NCI-H82 treated with DMSO at 0.1 percent for 48 hours (cell line): Measurements from ENCODE around the gene ARFGAP3.

Experiments
- DNase-seq: peaks from one replicate; lab custom pipeline; 2025; ENCODE audit not compliant: unreplicated experiment; lab: John Stamatoyannopoulos, UW

The ARFGAP3 gene

DNA sequence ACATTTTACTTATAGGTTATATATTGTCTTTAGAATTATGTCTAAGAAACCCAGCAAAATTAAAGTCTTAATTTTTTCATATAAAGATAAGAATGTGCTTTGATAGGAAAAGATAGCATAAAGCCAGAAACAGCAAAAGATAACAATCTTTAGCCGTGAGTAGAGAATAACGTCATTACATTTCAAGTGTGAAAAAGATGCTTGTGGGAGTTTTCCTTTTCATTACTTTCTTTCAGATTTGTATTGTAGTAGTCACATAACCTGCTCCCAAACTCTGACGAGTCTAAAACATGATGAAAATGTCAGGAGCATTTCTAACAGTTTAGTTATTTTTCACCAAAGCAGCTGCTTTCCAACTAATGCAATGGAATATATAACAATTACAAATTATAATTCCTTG, 31.3 kb downstream of the ARFGAP3 start:
- no peak for DNase-seq

DNA sequence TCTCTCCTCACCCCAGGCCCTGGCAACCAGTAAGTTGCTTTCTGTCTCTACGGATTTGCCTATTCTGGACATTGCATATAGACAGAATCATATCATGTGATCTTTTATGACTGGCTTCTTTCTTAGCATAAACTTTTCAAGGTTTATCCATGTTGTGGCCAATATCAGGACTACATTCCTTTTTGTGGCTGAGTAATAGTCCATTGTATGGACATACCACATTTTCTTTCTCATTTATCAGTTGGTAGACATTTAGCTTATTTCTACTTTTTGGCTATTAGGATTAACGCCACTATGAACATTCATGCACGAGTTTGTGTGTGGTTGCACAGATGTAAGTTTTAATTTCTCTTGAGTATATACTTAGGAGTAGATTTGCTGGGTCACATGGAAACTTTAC, 35.7 kb downstream of the ARFGAP3 start:
- DNase-seq, result no peak

DNA sequence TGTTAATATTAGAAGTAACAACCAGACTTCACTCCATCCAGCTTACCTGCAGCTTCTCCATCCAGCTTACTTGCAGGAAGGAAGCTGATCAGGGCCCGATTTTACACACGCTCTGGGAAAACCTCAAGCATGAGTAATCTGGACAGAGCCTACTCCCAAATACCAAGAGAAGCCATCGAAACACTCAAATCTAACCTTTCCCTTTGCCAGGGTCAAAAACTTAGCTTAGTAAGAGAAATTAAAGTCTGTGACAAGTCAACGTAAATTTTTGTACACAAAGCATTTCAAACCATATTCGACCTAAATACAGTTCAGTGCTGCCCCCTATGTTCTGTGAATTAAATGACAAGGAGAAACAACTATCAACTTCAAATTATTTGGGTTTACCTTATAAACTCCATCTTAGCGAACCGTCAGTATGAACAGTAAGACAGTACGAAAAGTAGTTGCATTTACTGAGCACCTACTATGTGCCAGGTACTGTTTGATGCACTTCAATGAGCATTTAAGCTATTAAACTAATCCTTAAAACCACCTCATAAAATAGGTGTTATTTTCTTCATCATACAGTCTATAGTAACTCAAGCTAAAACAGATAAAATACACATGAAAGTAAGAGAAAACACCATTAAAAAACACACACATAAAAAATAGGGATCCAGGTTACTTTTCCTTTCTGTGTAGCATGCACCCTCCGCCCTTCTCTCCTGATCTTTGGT, 36.9 kb downstream of the ARFGAP3 start:
- peak; percentile 5 for DNase-seq

DNA sequence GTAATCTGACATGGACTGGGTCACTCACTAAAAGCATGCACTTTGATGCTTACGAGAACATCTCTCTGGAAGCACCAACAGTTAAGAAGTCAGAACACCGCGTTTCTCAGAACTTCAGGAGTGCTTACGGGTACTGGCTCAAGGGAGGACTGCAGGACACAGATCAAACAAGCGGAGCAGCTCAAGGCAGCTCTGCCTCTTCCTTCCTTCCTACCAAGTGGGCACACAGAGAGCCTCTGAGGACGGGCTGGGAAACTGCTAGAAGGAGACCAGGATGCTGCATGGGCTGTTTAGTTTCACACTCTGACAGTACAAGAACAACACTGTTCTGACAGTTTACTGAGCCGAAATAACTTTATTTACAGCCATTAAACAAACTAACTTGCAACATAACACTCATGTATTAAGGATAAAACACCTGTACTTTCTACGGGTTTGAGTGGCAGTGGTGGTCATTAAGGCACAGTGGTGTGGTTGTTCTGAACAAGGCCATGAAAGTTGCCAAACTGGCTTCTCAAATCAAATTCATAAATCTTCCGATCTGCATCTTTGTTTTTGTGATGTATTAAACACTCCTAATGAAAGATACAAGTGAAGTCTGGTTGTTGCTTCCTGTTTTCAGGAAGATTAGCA, 37.5 kb downstream of the ARFGAP3 start:
- no peak for DNase-seq

DNA sequence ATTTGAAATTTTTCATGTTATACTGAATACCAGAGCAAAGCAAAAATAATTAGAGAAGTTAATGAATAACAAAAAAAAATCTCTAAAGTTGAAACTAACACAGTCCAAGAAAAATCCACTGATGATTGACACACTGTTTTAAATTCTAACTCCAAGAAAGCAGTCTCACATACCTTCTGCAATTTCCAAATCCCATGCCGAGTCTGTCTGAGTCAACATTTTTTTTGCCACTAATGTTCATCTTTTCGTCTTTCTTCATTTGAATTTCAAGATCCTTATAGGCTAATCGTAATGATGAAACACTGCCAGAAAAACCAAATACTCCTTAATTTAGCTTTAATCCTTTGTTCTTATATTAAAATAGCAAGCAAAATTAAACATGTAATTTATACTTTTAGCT, 39.5 kb downstream of the ARFGAP3 start:
- no peak for DNase-seq

DNA sequence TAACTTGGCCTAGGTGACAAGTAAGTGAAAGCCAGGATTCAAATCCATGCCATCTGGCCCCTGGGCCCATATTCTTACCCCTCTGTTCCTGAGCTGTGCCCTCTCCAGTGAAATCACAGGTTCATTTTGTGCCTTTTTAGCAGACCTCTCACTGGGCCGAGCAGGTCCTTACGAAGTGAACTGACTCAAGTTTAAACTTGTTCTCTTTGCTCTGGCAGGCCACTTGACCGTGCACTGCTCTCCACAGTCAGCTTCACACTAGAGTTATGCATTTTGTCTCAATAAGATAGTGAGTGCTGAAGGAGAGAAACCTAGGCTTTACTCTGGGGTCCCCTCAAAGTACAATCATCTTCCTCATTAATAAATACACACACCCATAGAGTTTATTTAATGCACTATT, 40.7 kb downstream of the ARFGAP3 start:
- no peak for DNase-seq

DNA sequence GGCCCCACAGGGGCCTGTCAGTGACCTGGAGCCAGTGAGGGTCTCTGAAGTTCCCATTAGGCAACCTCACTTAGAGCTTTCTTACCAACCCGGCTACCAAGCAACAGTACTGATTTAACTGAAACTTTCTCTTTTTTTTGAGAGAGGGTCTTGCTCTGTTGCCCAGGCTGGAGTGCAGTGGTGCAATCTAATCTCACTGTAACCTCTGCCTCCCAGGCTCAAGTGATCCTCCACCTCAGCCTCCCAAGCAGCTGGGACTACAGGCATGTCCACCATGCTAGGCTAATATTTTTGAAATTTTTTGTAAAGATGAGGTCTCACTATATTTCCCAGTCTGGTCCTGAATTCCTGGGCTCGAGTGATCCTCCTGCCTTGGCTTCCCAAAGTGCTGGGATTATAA, 42.5 kb downstream of the ARFGAP3 start:
- no peak for DNase-seq

DNA sequence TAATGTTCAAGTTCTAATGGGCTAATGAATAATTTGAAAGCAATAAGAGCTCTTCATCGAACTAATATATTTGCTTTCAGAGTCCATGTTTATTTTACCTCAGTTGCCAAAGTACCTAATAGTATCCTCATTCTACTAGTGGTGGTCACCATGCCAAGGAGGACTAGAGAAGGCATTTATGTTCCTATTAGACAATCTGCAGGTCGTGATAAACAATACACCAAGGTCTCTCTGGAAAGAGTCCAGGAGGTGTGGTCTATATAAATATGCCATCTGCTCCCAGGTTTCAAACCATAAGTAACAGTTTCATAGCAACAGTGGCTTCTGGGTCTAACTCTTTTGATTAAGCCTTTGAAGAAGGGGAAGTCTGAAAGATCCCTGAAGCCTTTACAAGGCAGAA, 42.9 kb downstream of the ARFGAP3 start:
- peak; percentile 4 for DNase-seq

DNA sequence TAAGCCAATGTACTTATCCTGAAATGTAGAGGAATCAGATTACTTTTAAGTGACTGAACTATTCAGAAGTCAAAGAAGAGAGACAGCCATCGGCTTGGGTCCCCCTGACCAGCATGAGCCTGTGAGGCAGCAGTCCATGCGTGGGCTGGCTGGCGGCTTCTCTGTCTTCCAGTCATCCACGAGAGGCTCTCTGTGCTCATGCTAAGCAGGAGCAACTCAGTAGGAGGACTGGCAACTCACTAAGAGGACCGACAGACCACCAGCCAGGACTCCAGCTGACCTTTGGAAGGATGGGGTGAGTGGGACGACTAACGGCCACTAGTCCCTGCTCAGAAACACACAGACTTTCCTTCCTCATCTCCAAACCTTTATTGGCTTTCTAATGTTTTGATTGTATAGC, 43.6 kb downstream of the ARFGAP3 start:
- DNase-seq, result no peak

DNA sequence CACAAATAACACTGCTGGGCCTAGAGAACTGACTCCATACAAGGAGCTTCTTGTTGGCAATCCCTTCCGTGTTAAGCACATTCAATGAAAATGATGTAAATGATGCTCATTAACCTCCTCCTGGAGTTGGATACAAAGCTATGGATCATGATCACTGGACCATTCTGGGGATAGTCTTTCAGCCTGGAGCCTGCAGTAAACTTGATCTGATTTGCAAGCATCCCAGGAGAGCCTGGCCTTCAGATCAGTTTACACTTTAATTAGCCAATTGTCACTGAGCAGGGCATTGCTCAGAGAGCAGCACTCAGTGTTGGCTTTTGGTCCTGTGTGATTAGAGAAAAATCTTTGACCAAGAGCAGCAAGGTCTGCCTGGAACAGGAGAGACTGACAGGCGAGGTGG, 45.6 kb downstream of the ARFGAP3 start:
- no peak for DNase-seq

DNA sequence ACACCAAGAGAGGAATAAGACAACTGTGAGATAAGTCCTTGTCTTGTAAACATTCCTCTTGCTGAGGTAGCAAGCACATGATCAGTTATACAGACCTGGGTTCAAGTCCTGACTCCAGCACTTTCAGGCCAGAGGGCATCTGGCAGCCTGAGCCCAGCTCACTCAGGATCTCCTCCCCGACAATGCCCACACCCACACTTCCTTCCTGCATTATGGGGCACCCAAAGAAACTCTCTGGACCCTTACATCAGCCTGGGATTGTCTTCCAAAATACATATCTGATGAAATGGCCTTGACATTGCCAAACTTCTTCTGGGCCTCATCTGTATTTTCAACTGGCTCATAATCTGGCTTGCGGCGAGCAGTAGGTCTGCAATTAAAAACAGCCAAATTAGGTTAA, 48.6 kb downstream of the ARFGAP3 start:
- no peak for DNase-seq

DNA sequence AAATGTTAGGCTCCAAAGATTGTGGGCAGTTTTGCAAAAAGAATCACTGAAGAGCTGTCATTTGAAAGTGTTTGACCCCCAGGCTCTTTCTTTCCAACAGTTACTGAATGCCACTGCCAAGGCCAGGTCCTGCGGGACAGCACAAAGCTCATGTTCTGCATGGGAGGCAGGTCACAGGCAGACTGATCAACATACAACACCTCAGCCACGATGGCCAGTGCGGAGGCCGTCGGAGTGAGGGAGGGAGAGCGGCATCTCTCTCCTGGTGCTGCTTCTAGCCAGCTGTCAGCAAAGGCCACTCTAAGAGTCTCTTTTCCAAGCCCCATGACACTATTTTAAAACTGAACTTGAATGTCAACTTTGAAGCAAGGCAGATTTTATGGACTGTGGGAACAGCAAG, 49.9 kb downstream of the ARFGAP3 start:
- no peak for DNase-seq

DNA sequence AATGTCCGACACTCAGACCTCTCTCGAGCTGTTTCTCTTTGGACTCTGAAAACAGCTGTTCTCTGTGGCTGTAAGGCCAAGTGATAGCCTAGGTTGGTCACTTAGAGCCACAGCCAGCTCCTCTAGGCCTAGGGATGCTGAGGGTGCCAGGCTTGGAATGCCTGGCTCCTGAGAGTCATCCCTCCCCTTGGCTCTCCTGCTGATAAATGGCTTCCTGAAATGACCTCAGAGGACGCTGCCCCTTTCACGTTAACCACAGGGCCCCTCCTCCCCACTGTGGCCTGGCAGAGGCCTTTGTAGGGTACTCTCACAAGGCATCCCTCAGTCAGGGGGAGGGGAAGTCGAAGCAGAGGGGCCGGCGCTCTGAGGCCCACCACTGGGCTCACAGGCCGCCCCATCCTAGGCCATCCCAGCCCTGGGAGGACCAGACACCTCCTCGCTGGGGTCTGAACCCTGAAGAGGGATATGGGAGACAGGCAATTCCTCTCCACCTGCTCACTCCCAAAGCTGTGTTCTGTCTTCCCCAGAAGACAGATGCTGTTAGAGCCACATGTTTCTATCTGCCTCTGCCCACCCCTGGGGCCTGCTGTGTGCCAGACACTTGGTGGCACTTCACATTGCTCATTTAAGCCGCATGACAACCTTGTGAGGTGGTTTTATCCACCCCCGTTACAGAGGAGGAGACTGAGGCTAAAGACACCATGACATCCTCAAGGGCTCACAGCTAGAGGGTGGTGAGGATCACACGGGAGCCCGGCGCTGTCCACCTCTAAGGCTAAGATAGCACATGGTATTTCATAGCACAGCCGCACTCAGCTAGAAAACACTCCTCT, 50.9 kb downstream of the ARFGAP3 start:
- DNase-seq, result no peak

DNA sequence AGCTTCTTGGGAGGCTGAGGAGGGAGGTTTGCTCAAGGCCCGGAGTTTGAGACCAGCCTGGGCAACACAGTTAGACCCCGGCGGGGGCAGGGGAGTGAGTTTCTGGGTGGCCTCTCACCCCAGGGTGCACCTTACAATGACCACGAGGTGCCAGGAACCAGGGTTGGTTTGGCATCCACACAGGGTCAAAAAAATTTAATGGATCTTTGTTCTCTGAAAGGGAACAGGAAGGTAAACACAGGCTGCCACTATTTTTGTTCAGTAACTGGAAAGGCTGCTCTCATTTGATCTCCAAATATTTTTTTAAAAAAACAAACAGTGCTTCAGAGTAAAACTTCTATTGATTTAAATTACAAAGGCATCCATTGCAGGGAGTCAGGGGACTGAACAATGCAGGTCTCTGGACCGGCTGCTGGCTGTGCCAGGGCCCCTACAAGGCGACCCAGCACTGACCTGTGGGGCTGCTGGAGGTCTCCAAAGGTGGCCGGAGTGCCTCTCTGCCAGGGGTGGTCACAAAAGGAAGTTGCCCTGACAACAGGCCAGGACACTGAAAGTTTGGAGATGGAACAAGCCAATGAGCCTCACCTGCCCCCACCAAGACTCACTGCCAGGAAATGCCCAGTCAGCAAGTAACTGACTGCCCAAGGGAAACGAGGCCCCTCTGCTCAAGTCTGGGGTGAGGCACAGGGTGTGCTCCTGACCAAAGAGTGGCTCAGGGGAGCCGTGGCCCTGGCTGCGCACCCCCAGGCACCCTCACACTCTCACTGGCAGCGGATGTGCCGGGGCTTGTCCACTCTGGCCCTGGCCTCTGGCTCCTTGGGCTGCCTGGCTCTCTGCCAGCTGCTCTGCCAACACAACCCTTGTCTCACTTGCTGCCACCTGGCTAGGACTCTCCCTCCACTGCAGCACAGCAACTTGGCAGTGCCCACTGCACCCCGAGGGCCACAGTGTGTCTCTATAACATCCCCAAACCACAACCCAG, 51.8 kb downstream of the ARFGAP3 start:
- DNase-seq, result no peak

DNA sequence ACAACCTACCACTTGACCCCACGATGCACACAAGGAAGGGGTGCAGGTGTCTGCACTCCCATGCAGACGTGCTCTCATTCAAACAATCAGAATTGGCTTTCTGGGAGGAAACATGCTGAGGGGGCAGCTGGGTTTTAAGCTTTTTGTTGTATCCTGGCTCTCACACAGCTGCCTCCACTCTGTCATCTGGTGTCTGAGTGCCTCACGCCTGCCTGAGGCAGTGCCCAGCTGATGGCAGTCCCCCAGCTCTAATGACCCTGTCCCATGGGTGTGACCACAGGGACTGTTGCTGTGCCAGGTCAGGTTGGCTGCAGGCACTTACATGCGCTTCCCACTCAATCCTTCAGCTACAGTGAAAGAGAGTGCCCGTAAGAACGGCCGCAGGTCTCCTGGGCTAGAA, 53.7 kb downstream of the ARFGAP3 start:
- DNase-seq, result no peak

DNA sequence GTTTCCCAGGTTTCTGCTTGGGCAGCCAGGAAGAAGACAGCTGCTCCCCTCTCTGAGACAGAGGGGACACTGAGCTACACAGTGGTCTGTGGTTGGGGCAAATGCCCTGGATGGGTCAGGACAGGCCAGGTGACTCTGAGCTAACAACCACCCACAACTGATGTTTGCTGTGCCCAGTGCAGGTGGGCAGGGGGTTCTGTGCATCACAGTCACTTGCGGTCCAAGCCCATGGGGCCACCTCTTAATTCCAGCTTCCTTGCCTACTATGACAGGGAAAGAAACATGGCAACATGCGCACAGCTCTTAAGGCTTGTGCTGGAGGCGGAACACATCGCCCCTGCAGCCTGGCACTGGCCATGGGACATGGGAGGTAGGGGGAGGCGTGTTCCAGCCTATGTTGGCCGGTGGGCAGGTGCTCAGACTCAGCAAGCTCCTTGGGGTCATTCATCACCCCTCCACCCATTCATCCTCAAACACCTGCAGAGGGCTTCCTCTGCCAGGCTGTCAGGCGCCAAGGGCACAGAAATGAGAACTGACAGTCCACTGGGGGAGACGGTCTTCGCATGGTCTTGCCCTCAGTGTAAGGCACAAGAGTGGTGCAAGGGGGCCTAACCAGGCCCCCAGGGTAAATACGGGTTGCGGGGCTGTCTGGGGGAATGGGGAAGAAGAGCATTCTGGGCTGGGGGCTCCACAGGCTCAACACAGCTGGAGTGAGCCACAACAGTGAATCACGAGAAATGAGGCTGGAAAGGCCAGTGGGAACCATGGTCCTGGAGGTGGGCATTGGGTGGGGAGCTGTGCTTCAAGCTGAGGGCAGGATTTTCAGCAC, 55.6 kb downstream of the ARFGAP3 start:
- no peak for DNase-seq

DNA sequence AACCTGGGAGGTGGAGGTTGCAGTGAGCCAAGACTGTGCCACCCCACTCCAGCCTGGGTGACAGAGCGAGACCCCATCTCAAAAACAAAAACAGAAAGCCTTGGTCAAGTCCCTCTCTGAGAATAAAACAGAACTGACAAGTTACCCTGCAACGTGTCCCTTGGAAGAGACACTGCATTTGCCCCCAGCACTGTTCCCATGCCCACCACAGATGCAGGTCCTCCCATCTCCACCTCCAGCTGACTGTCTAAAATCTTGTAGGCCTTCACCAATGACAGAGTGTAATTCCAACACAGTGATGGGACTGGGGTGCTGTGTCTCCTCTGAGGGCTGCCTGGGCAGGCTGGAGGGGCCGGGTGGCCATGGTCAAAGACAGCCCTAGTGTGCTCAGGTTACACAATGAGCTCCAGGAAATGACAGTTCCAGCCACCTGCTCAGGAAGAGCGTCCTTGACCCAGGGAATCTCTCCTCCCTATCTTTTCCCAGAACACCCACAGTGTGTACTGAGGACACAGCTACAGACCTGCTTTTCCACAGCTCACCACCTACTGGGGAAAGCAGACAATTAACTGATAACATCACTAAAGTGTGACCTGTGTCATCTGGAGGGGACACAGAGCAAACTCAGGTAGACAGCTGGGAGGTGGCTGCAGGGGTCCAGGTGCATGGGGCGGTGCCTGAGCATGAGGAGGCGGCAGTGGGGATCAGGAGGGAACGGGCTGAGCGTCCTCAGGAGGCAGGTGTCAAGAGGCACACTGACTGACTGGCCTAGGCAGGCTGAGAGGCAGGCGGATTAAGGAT, 56.4 kb downstream of the ARFGAP3 start:
- DNase-seq, result peak; percentile 4

DNA sequence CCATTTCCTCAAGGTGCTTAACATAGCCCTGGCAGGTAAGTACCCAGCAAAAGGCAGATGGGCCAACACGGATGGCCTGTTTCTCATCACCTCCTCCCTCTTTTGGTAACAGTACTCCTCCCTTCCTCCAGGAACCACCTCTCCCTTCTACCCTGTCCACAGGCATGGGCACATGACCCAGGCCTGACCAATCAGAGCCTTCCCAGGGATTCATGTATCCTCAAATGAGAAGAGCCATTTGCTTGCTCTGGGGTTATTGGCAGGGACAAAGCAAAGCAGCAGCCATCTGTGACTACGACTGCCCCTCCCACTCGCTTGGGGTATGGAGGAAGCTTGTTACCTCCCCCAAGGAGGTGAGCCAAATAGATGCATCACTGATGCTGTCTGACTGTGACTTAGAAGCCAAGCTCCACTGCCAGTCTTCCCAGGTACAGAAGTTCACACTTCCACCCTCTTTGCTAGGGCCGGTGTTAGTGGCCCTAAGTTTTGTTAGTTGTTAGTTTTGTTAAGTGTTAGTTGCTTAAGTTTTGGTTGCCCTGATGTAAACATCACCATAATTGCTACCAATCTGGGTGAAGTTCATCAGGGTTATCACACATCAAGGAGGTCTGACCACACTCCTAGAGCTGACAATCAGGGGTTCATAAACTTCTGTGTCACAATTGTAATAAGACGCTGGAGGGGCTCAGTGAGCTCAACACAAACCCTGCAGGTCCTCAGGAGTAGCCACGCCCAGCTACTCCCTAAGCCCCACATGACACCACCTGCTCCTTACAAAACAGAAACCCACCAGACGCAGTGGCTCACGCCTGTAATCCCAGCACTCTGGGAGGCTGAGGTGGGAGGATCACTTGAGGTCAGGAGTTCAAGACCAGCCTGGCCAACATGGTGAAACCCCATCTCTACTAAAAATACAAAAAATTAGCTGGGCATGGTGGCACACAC, 57.3 kb downstream of the ARFGAP3 start:
- DNase-seq, result peak; percentile 24
